Measurements from ENCODE around the gene INTS11.

INTS11 gene

DNA sequence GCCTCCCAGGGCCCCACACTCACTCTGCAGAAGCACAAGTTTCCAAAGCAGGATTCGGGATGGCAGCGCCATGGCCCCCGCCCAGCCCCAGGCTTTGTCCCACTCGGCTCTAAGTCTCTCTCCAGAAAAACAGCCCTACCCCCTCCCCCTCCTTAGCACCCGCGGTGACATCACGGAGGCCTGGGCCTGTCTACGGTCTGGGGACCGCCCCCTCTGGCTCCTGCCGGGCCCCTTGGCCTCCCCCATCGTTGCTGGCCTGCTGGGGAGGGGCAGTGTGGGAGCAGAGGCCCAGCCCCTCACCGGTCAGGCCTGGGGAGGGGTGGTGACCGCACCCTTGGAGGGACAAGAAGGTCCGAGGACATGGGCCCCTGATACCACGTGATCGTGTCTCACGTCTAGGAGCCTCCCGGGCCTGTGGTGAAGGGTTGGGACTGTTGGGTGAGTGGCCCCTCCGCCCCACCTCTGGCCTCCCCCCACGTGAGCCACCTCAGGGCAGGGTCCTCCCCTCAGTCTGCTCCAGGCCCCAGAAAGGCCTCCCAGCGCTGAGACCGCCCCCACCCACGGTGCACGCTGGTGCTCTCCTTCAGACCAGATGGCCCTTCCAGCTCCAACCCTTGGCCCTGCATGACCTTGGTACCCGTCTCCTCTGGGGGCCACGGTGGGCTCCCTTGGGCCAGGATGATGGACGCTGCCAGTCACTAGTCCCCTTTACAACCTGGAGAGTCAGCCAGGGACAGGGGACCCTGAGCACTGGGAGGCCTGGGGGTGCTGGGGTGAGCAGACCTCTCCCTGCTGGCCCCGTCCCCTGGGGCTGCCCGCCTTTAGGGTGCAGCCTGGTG, 34.2 kb upstream of the INTS11 start, which contains the start of gene MXRA8:
MXRA8 (minus strand) TSS at position 123 of the 839 bp plus-strand sequence; CDS start at position 72, 51 bp downstream.
- DNase-seq (ENCODE audit: low spot score) = peak; percentile 89

DNA sequence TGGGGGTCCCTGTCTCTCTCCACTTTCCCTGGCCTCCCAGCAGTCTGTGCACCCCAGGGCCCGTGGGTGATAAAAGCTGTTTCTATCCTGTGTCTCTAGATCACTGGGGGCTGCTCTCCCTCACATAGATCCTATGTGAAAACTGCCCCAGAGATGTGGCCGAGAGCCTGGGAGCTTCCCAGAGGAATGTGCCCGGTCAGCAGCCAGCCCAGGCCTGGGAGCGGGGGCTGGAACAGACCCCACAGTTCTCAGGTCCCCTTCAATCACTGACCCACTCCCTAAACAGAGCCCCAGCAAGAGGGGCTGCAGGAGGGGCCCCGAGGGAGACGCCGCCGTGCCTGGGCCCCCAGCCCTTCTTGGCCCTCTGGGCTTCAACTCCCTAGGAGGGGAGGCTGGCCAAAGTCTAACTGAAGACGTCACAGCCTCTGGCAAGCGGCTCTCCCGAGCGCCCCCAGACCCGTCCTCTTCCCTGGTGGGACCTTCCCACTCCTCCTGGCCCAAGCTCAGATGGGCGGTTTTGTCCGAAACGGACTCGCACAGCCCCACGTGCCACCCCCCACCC, 33.5 kb upstream of the INTS11 start:
- DNase-seq (ENCODE audit: low spot score) = no peak

DNA sequence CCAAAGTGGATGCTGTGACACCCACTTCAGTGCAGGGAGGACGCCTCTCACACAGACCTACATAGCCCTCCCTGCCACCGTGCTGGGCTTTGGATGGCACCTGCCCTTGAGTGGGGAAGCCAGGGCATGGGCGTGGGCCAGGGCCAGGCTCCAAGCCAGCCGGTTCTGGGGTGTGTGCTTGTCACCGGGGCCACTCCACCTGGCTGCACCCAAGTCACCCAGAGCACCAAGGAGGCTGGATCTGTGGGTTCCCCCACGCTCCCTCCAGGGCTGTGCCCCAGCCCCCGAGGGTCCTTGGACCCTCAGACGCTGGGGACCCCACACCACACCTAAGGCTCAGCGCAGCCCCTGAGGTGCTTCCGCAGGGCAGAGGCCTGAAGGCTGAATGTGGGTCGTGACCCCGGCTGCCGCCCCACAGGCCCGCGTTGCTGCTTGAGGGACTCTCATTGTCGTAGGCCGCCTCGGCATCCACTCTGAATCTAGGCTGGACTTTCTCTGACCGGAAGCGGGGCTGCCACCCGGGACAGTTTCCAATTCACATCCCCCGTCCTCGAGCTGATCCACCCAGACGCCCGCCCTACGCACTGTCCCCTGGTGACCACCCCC, 32.4 kb upstream of the INTS11 start:
- DNase-seq (ENCODE audit: low spot score) = no peak

DNA sequence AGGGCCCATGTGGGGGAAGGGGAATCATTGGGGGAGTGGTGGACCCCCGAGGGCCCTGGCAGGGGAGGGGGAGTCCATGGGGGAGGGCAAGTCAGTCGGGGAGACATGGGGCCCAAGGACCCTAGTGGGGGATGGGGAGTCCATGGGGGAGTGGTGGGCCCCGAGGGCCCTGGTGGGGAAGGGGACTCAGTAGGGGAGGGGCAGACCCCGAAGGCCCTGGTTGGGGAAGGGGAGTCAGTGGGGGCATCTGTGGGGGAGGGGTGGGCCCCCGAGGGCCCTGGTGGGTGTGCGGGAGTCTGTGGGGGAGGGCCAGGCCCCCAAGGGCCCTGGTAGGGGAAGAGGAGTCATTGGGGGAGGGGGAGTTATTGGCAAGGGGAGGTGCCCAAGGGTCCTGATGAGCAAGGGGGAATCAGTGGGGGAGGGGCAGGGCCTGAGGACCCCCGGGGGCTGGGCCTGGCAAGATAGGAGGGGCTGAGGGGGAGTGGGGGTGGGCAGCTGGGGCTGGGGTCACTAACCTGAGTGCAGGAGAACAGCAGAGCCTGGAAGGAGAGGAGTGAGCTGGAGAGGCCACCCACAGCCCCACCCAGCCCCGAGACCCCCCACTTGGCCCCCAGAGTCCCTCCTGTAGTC, 31.8 kb upstream of the INTS11 start:
- no peak for DNase-seq (ENCODE audit: low spot score)

DNA sequence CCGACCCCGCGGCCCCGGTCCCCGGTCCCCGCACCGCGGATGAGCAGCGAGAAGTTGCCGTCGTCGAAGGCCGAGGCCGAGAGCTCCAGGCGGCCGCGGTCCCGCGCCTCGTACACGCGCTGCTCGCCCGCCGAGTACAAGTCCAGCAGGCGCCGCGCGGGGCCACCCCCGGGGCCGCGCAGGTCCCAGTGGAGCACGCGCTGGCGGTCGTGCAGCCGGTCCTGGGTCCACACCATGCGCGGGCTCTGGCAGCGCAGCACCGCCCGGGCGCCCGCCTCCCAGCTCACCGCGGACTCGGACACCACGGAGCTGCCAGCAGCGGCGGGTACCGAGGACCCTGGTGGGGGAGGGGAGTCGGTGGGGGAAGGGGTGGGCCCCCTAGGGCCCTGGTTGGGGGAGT, 31.0 kb upstream of the INTS11 start:
- DNase-seq (ENCODE audit: low spot score) = no peak

DNA sequence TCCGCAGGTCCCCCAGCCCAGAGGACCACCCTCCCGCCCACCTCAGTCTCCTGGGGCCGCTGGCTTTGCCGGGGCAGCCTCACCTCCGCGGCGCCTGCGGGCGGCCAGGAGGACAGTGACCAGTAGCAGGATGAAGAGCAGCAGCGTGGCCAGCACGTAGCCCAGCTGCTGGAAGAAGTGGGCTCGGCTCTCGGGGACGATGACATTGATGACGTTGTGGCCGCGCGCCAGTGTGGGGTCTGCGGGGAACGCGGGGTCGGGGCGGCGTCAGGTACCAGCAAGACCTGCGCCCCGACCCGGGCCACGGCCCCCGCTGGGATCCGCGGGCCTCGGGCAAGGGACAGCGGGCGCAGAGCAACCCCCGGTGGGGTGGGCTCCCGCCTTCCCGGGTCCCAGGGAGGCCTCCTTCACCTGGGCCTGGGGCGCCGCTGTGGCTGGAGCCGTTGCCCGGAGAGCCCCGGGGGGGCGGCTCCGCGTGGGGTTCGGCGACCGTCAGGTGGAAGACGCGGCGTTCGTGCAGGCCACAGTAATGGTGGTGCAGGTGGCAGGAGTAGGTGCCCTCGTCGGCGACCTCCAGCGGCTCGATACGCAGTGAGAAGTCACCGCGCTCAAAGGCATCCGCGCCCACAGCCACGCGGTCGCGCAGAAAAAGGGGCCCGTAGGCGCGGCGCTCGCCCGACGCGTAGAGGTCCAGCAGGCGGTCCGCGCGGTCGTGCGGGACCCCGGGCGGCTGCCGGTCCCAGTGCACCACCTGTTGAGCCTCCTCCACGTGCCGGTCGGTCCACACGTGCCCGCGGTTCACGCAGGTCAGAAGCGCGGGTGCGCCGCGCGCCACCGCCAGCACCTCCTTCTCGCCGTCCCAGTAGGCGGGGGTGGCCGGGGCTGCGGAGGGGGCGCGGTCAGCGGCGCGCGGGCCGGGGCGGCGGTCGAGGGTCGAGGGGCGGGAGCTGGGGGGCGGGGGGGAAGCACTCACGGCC, 30.1 kb upstream of the INTS11 start:
- DNase-seq (ENCODE audit: low spot score) = no peak

DNA sequence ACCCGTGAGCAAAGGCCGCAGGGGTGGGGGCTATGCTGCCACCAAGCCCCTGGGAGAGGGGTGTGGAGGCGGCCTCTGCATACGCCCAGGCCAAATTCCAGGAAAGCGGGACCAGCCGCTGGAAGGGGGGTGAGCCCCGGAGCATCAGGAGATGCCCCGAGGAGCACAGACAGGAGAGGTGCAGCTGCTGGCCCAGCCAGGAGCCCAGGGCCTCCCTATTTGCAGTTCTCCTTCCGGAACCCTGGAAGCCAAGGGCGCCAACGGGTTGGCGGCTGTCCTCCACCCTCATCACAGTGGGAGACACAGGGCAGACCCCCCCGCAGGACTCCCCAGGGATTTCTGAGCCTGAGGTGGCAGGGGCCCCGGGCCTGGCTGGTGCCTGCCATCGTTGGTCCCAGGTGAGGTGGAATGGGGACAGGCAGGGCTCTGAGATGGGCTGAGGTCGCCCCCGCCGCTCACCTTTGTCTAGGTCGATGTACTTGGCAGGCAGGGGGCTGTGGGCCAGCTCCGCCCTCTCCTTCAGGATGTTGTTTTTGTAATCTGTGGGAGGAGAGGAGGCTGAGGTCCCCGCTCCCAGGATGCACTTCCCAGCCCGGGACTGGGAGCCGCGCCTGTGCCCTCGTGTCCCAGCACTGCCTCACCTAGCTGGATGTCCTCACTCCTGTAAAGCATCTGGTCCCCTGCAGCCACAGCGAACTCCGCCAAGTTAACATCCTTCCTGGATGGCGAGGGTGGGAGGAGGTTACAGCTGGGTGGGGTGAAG, 29.1 kb upstream of the INTS11 start:
- DNase-seq (ENCODE audit: low spot score) = no peak

DNA sequence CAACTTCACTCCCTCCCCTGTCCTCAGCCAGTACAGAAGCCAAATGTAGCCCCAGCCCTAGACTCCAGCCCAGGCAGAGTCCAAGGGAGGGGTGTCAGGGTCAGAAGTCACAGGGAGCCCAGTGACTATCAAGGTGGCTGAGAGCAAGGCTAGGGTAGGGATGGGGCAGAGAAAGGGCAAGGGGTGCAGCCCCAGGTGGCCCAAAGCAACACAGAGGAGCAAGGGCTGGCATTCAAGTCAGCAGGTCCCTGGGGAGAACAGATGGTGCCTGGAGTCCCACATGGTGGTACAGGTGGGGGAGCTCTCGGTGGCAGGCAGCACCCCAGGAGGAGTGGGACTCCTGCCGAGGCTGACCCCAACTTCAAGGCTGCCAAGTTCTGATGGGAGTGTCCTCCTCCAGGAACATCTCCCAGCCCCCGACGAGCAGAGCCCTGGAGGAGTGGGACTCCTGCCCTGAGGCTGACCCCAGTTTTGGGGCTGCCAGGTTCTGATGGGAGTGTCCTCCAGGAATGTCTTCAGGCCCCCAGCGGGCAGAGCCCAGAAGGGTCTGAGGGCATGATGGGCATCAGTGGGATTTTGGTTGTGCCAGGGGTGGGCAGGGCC, 28.4 kb upstream of the INTS11 start:
- no peak for DNase-seq (ENCODE audit: low spot score)

DNA sequence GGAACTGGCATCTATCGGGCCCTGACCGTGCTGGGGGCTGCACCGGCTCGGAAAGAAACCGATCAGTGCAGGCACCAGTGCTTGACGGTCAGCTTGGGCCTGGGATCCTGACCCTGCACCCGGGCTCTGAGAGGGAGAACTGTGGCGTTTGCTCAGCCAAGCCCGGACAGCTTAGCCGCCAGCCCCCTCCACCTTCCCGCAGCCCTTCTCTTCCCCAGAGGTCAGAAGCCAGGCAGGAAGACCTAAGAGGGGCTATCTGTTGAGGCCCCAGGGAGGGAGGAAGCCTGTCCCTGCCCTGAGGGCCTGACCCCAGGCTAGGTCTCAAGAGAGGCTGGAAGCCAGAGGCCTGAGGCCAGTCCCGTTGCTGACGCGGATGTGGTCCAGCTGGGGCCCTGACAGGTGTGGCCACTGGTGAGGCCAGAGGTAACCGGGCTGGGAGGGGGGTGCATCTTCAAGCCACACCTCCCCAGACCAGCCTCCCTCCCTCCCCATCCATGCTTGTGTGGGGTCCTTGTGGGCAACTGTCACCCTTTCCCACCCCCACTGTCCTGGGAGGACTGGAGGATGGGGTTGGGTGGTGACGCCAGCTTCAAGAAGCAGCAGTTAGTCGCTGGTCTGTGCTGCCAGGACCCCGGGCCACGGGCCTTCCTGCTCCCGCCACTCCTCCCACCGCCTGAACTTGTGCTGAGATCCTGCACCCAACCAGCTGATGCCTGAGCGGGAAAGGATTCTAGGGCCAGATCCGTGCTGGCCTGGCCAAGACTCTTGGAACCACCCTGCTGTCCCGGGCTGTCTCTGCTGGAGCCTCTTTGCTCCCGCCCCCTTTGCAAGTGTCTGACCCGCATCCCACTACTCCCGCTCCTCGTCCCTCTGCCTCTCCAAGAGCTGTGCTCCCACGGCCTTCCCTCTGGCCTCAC, 27.3 kb upstream of the INTS11 start:
- DNase-seq (ENCODE audit: low spot score) = no peak

DNA sequence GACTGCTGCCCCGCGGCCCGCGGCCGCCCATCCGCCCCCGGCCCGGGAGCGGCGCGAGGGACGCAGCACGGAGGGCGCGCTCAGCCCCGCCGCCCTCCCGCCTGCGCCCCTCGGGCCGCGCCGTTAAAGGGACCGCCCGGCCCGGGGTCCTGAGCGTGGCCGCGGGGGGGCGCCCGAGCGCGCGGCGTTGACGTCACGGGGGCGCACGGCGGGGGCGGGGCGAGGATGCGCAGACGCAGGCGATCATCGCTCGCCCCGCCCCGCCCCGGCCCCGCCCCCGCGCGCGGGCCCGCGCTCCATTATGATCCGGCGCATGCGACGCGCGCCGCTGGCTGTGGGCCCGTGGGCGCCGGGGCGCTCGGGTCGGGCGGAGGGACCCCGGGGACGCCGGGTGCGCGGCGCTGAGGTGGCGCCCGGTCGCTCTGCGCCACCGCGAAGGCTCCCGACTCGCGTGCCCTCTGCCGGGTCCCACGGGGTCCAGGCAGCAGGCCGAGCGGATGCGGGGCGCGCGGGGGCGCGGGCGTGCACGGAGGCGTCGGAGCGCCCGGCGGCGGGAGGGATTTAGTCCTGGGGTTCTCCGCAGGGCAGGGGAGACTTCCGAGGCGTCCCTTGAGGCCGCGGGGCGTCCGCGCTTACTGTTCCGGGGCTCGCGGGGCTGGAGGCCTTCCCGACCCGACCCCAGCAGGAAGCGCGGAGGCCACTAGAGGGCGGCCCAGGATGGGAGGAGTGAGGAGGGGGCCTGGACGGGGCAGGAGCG, 25.0 kb upstream of the INTS11 start, which contains the start of gene DVL1:
DVL1 (minus strand) TSS at position 163 of the 757 bp plus-strand sequence. CDS start 353 bp downstream, outside the sequence.
- DNase-seq (ENCODE audit: low spot score) = peak; percentile 67

DNA sequence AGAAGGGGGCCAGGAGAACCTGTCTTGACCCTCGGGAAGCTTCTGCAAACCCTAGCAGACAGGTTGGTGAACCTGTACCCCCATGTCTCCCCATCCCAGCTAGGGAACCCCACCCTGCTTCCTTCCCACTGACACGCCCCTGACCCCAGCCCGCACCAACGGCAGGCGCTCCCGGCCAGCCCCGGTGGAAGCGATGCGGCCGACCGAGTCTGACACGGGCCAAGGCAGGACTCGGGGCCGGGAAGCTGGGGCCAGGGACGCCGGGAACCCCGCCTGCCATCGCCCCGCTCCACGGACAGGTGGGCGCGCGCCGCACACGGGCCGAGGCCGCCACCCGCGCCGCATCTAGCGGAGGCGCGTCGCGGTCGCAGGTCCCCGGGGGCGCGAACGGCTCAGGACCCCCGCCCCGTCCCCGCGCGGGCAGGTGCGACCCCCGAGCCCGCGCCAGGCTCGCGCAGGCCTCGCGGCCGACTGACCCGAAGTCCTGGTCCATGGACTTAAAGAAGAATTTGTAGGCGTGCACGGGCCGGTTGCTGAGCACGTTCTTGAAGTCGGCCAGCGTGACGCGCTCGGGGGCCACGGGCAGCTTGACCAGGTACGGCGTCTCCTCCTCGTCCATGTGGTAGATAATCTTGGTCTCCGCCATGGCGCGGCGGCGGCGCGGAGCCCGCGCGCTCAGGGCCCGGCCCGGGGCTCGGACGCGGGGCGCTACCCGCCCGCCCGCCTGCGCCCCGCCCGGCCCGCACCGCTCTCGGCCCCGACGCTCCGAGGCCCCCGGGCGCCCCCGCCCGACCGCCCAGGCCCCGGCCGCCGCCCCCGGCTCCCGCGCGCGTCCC, 24.2 kb upstream of the INTS11 start:
- DNase-seq (ENCODE audit: low spot score) = no peak

DNA sequence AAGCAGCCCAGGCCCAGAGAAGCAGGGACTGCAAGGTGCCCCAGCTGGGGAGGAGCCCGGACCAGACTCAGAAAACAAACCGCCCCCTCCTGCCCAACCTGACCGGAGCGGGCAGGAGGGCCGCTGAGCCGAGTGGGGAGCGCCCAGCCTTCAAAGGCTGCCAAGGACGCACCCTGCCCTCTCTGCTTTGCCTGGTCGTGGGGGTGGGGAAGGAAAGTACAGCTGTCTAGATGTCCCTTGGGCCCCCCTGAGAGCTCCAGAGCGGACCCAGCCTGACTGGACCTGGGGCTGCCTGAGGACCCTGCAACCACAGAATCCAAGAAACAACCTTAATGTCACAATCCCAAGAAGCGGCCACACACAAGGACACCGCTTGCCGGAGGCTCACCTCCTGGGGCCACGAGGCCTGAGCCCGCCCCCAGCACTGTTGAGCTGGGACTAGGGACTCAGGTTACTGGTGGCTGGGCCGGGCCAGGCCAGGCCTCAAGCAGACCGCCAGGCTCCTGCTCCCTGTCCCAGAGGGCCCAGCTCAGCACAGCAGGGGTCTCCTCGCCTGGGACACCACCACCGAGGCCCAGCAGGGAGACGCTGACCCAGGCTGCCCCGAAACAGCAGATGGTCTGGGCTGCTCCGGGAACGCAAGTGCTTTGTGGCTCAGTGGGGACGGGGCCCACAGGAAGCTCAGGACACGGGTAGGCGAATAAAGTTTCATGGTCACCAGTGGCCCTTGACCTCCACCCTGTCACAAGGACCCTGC, 23.4 kb upstream of the INTS11 start:
- DNase-seq (ENCODE audit: low spot score) = no peak

DNA sequence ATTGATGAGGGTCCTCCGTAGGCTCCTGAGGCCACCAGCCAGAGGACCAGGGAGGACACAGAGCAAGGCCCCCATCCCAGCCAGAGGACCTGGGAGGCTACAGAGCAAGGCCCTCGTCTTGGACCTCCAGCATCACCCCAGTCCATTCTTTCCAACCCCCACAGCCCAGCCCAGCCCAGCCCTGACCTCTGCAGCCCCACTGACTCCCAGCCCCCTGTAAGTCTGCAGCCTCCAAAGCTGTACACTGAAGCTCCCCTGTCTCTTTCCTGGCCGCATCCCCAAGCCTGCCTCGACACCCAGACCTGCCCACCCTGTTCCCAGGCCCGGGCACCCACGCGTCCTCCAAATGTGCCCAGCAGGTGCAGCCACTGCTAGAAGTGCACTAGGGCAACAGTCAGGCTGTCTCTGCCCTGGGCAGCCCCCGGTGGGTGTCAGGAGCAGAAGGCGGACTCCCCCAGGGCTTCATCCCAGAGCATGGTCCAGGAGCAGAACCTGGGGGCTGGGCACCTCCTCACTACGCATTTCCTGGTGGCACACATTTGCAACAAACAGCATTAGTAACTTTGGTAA, 22.7 kb upstream of the INTS11 start:
- DNase-seq (ENCODE audit: low spot score) = no peak

DNA sequence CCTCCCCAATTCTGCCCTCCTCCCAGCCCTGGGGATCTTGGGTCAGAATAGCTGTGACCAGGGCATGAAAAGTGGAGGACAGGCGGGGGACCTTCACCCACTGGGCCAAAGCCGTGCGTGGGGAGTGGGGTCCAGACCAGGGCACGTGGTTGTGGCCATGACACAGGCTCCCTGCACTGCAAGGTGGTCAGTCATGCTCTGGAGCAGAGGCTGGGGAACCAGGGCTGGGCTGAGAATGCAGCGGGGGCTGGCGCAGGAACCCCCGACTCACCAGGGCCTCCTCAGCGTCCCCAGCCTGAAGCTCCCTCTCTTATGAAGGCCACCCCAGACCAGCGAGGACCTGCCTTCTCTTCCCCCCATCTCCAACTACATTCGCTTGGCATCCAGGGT, 22.0 kb upstream of the INTS11 start:
- DNase-seq (ENCODE audit: low spot score) = no peak

DNA sequence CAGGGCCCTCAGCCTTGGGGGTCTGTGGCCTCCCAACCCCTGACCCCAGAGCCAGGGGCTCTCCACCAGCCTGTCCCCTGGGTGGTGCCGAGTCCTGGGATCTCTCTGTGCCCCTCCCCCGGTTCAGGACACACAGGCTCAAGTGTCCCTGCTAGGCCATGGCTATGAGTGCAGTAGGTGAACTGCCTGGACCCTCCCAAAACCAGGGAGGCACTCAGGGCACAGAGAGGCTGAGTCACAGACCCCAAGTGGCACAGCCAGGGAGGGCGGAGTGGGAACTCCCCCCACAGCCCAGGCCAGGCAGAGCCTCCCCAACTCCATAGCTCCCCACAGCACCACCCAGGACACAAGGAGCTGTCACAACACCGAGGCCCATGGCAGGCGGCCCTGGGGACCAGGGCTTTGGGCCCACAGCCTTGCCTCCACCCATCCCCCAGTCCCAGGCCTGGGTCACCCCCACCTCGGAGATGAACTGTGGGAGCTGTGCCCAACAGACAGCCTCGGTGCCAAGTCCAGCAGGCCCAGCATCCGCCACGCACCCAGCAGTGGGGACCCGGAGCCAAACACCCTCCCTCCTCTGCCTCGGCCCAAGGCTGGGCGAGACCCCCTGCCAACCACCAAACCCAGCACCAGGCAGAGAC, 21.5 kb upstream of the INTS11 start:
- DNase-seq (ENCODE audit: low spot score) = no peak
